CMK (cell line): ENCODE data around the gene NFIX.

Experiments
- DNase-seq: peaks from one replicate; pipeline ENCODE4 v3.0.0-alpha.2; 2010; ENCODE audit warnings: low read depth

The NFIX gene

DNA sequence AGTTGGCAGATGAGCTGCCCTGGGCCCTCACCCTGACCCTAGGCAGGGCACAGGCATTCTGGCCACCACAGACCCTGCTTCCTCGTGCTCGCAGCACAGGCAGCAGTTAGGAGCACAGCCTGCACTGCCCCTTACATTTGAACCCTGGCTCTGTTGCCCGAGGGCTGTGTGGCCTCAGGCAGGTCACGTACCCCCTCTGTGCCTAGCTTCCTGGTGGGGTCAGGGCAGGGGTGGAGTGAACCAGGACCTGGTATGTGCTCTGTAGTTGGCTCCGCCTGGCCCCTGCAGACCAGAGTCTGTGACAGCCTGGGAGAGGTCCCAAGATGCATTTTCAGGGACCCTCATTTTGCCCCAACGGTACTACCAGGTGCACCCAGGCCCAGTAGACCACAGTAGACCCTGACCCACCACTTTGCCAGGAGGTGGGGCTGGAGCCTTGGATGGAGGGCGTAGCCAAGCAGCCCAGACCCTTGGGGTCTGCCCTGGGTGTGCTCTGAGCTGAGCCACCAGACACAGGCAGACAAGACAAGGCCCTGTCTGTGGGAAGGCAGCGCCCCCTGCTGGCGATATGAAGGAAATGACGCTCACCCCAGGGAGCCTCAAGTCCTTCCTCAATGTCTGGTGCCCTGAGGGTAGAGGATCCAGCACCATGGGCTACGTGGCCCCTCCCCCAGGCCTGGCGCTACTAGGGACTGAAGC, 98.3 kb downstream of the NFIX start:
- DNase-seq, result peak; percentile 85

DNA sequence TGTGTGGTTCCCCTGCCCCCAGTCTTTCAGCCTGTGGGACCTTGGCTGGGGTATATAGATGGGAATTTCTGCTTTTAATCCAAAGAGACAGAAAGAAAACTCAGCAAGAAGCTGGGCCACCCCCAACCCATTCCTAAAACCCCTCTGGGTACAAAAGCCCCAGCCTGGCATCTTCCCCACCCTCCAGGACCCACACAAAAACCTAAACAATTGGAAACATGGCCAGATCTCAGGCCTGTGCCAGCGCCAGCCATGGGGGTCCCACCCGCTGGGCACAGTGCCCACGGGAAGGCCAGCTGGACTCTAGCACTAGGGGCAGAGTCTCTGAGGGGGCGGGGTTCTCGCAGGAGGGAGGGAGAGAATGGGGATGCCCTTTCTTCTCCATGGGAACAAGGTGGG, 98.8 kb downstream of the NFIX start:
- DNase-seq, result no peak

DNA sequence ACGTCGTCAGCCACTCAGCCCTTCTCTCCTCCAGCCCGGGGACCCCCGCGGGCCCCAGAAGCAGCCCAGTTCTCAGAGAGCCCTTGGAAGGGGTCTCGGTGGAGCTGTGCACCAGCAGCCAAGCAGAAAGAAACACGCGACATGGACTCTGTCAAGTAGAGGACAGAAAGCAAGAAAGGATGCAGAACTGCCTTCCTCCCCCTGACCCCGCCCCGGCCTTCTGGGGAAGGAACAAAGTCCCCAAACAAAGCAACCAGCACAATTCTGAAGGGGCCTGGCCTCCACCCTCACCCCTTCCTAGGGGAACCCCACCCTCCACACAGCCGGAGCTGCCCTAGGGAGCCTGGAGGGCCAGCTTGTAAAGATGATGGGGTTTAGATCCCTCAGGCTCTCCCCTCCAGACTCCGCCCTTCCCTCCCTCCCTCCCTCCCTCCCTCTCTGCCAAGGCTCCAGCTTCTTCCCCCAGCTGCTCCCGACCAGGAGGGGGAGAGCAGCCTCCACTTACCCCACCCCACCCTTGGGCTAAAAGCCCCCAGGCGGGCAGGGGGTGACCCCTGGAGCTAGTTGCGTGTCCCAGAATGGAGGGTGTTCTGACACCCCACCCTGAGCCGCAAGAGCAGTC, 99.6 kb downstream of the NFIX start:
- no peak for DNase-seq

DNA sequence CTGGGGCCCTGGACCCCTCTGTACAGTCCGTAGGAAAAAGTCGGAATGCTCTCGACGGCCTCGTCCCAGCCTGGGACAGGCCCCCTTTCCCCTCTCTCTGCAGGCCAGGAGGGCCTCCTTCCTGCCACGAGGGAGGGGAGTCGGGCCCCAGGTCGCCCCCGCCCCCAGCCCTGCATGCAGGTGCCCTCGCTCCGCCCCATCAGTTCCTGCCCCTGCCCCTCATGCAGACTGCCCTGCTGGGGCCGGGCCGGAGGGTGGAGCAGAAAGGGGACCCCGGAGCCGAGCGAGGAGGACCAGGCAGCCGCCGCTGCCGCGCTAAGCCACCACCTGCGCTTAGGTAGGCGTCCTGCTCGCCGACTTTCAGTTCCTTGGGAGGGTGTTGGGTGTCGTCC, 100.1 kb downstream of the NFIX start:
- no peak for DNase-seq

DNA sequence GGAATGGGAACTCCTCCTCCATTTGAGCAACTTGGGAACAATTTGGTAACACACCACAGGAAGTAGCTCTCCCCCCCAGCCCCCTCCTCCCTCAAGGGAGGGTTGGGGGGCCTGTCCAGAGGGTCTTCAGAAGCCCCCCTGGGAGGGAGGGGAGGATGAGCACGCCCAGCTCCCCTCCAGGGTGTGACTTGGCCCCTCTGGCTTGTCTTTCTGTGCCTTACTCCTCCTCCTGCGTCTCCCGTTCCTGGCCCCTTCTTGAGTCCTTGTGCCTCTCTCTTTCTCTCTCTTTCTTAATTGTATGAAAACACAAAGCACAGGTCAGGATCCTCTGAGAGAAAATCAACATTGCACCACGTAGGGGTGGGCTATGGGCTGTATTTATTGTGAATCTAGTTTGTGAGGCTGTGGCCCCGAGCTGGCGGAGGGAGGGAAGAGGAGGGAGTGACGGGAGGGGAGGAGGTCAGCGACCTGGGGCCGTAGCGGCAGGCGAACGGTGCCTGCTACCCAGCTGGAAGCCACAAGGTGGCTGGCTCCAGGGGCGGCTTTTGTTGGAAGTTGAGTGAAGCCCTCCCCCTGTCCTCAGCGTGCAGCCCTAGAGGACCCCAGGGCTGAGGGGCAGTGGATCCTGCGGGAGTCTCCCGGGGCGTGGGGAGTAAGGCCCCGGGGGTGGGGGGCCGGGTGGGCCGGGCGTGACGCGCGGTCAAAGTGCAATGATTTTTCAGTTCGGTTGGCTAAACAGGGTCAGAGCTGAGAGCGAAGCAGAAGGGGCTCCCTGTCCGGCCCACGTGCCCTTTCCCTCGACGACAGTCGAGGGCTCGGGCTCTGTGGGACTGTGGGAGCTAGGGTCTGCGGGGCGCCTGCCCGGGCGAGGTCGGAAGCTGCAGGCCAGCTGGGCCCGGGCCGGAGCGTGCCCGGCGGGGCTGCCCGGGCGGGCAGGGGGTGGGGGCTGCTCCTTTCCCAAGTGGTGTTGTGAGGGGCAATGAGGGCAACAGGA, 101.0 kb downstream of the NFIX start:
- no peak for DNase-seq

DNA sequence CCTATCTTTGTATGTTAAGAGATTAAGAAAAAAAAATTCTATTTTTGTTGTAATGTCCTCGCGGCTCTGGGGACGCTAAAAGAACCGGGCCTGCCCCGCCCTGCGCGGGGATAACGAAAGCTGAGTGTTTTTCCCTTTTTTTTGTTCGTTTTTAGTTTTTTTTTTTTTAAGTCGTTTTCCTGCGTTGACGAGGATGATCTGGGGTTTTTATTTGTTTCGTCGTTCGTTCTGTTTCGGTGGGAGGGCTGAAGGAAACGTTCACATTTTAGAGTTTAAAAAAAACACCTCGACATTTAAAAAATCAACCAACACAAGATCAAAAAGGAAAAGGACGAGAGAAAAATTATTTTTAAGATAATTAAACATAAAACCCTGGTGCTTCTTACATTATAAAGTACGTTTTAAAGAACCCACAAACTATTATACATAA, 101.8 kb downstream of the NFIX start:
- no peak for DNase-seq

DNA sequence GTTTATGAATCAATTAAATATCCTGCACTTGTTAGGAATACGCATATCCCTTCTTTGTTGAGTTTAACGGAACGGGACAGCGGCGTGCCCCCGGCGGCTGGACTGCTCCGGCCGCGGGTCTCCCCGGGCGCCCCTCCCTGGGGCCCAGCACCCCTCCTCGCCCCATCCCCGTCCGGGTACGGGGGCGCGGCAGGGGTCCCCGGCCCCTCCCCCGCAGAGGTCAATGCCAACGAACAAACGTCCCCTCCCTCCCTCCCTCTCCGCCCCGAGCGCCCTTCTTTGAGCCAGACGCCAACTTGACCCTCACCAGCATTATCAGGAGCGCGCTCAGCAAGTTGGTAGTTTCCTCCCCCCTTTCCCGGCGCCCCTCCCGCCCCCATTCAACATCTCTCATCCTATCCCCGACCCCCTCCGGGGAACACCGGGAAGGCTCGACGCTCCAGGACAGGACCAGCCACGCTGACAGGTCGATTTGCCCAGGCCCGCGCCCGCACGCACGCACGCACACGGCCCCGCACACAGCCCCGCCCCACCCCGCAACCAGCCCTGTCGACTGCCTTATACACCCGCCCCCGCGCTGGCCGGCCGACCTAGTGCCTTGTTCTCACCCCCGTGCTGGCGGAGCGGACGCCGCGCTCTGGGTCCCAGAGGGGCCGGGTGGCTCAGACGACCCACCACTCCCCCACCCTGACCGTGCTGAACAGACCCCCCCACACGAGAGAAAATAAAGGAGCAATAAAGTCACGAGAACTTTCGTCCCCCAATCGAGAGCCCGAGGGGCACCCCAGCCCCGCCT, 102.4 kb downstream of the NFIX start:
- peak; percentile 84 for DNase-seq

DNA sequence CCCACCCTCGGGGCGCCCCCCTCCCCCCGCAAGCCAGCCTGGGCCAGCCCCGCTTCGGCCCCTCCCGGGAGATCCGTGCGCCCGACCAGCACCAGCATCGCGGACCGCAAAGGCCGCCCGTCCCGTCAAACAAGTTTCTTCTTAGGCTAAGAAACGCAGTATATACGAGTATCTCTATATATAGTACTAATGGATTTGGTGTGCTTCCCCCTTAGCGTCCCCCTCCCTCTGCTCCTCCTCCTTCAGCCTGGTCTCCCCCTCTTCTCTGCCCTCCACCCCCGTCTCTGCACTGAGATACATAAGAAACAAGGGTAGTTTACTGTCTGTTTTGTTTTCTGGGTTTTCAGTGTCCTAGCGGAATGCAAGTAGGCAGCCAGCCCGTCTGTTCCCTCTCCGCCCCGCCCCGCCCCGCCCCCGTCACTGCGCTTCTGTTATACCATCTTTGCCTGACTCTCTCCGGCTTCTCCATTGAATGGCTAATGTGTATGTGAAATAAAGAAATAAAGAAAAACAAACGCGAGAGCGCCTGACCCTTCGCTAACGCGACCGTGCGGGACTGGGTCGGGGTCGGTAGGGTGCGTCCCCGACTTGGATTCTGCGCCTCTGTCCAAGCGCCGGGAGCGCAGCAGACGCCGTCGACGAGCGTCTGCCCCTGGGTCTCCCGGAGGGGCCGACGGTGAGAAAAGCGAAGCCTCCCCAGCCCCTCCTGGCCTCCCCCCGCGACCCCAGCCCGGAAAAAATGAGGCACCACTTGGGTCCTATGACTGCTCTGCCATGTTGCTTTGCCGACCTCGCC, 103.2 kb downstream of the NFIX start:
- no peak for DNase-seq

DNA sequence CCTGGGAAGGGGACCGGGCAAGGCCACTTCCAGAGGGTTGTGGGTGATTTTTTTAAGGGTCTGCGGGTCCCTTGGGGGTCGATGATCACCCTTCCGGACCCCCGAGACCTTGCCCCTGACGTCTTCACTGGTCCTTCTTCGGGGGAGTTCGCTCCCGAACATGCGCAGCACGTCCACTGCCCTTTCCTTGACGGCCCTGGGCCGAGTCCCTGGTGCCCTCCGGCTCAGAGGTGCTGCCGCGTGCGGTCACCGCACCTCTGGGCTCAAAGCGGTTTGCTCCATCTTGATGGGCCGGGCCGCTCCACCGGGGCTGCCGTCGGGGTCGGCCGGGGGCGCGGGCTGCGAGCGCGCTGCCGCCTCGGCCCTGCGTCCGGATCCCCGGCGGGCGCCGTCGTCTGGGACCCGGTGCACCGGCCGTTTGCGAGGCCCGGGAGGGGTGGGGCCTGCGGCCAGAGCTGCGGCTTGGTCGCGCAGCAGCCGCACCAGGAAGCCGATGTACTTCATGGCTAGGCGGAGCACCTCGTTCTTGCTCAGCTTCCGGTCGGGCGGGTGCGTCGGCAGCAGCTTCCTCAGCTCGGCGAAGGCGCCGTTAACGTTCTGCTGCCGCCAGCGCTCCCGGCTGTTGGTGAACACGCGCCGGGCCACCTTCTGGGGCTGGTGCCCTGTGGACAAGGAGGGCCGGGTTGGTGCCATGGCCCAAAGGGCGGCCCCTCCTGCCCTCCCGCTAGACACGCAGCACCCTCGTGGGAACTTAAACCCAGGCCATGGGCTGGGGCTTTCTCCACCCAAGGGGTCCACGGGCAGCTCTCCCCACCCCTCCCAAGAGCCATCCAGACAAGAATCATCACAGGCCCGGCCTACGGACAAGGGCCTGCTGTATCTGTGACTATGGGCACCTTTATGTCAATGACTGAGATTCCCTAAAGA, 104.1 kb downstream of the NFIX start:
- no peak for DNase-seq

DNA sequence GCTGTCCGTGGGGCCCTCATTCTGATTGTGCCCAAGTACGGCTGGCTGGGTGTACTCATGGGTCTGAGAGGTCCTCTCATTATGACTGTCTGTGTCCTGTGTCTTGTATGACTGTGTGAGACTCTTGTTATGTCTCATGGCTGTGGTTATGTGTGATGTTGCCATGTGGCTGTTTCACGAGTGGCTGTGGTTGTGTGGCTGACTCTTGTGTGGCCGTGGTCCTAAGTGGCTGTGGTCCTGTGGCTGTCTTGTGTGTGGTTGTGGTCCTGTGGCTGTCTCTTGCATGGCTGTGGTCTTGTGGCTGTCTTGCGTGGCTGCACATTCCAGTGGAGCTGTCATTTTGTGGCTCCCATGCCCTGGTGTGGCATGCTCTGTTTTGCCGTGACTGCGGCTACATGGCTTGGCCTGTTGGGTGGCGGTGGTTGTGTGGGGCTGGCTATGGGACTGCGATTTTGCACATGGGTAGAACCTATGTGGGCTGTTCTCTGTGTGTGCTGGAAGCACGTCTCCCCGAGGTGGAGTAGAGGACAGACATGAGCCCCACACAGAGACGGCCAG, 104.8 kb downstream of the NFIX start:
- DNase-seq, result no peak

DNA sequence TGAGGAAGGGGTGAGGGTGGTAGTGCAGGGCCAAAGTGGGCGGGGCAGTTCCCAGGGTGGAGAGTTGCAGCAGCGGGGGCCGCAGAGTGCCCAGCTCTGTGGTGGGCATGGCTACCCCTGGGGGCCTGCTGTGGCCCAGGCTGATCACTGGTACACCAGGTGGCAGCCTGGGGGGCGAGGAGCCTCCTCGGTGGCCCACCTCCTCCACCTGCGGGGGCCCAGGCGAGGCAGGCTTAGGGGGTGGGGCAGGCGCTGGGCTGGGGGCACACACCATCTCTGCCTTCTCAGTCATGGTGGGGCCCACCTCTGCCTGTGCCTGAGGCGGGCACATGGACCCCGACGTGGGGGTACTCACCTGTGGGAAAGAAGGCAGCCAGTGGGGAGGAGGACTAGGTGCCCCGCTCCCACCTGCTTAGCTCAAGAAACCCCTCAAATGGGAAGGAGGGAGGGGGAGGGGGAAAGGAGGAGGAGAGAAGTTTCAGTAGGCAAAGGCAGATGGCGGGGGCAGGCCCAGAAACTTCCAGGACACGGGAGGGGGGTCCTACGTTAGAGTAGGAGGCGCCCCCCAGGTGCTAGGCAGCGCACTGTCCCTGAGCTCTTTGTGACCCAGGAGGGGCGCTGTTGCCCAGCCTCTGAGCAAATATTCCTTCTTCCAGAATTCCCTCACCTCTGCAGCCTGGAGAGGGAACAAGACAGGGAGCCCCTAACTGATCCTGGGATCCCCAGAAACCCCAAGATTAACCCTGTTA, 105.7 kb downstream of the NFIX start:
- DNase-seq, result peak; percentile 76

DNA sequence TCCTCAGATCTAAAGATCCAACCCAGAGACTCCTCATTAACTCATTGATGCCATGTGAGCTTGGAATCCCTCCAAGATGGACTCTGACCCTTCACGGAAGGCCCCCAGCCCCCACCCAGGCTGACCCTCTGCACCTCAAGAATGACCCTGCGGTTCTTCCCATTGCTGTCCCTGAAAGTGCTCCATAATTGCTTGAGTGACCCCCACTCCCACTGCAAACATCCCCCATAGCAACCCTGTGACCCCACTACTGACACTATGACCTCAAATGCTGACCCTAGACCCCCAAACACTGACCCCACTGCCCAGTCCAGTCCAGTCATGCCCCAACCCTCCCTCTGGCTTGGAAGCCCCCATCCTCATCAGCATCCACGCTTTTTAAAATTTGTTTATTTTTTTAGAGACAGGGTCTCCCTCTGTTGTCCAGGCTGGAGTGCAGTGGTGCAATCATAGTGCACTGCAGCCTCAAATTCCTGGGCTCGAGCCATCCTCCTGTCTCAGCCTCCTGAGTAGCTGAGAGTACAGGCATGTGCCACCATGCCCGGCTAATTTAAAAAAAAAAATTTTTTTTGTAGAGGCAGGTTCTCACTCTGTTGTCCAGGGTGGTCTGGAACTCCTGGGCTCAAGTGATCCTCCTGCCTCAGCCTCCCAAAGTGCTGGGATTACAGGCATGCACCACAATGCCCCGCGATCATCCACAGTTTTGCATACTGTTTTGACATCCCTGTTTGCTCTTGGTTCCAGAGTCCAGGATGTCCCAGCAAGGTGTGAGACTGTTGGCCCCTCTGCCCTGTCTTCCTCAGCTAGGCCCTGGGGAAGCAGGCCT, 106.5 kb downstream of the NFIX start:
- DNase-seq, result no peak

DNA sequence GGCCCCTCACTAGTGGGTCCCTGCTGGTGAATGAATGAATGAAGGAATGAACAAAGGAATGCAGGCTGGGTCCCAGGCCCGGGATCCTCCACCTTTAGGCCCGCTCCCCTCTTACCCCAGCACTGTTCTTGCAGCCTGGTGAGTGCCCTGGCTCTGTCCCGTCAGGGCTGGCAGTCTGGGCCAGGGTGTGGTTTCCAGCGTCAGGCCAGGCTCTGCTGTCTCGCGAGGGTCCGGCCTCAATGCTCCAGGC, 107.1 kb downstream of the NFIX start:
- DNase-seq, result no peak

DNA sequence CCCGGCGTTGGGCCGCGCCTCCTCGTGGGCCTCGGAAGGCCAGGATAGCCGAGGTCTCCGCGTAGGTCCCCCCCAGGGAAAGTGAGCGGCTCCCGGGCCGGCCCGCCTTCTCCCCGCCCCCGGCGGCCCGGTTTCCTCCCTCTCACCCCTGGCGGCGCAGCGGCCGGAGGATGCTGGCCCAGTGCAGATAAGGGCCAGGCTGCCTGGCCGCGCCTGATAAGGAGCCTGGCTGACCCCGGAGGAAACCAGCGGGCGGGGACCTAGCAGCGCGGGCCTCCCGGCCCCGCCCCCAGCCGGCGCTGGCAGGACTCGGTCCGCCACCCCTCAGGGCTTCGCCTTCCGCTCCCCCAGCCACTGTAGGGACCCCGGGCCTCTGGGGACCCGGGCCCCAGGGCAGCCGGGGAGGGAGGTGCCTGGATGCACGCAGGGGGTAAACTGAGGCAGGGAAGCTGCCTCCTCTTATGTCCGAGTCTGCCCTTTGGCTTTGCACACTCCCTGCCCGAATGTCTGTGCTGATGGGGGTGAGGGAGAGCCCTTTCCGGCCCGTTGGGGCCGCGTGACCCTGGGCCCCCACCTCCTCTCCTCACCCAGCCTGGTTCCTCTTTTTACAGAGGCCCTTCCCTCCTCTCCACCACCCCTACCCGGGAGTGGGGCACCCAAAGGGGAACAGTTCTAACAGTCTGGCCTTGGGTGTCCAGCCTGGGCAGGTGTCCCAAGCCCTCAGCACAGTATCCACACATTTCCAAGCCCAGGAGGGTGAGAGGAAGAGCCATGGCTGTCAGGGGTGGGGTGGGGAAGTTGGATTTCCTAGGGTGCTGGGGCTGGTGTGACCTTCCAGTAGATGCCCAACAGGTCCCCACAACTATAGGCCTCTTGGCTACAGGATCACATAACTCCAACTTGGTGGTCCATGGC, 107.6 kb downstream of the NFIX start, which contains the start of gene LYL1:
Gene LYL1 (minus strand): TSS at position 193 of the 915 bp plus-strand sequence. CDS start 1,687 bp downstream, outside the sequence.
- peak; percentile 98 for DNase-seq

DNA sequence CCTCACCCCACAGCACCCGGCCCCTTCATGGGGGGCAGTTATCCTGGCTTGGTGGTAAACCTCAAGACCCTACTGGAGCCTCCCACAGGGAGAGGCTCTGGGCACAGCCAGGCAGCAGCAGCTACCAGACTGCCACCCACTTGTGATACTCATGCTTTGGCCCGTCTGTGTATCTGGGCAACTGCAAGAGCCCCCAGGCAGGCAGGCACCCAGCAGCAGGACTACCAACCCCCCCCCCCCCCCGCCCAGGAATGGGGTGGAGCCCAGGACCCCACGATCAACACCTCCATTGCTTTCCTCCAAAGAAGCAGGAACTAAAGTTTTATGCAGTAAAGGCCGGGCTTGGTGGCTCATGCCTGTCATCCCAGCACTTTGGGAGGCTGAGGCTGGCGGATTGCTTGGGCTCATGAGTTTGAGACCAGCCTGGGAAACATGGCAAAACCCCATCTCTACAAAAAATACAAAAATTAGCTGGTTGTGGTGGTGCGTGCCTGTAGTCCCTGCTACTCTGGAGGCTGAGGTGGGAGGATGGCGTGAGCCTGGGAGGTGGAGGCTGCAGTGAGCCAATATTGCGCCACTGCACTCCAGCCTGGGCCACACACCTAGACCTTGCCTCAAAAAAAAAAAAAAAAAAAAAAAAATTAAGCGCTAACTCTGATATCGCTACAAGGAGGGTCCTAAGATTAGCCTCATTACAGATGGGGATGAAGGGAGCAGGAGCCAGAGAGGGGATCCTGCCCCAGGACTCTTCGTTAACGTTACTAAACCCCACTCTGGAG, 108.5 kb downstream of the NFIX start:
- peak; percentile 70 for DNase-seq

DNA sequence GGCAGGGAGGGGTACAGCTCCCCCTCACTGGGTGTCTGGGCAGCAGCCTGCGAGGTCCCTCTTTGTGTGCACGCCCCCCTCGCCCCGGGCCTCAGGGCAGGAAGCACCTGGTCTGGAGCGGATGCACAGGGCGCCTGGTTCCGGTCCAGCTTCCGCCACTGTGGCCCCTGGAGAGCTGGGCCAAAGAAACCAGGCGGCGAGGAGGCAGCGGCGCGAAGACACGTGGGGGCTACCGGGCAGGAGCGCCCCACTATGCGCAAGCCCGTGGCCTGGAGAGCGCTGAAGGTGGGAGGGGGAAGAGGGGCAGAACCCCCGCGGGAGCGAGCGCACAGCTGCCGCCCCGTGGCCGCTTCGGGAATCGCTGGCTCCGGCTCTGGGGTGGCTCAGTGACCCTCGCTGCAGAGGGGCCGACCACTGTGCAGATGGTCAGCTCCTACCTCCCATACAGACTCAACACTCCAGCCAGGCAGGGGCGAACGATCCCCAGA, 109.1 kb downstream of the NFIX start:
- DNase-seq, result peak; percentile 97
